OCI-M2 (cell line): ENCODE data around the gene JADE2.

ENCODE experiments used
- DNase-seq: peaks from one replicate; lab custom pipeline; 2025; ENCODE audit not compliant: unreplicated experiment; lab: John Stamatoyannopoulos, UW

Gene JADE2

DNA sequence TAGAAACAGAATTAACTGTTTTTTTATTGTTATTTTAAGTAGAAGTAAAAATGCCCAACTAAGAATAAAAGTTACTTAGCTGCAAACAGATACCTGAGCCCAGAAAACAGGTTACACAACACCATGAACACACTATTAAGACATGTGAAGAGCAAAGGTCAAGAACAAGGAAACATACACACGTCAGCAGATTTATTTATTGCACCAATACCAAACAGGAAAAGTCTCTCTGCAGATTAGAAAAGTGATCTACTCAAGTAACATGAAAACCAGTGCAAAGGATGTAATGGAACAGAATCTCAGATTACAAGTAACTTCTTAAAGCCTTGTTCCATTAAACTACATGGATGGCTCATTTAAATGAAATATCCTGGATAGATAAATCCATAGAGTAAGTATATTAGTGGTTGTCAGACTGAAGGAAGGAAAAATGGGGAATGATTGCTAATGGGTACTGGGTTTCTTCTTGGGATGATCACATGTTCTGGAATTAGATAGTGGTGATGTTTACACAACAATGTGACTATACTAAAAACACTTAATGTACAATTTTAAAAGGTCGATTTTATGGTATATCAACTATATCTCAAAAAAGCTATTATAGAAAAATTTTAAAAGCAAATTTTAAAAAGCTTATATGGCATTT, 101.0 kb downstream of the JADE2 start:
- DNase-seq = no peak
